GM18909 (cell line): Measurements from ENCODE around the gene CUL5.

ENCODE experiments used
- ATAC-seq: cut with Tn5 transposase; IDR thresholded peaks from one replicate; pipeline ENCODE4 v1.9.1; 2021; ENCODE audit warnings: mild to moderate bottlenecking; ENCODE audit not compliant: unreplicated experiment, poor library complexity

The CUL5 gene

DNA sequence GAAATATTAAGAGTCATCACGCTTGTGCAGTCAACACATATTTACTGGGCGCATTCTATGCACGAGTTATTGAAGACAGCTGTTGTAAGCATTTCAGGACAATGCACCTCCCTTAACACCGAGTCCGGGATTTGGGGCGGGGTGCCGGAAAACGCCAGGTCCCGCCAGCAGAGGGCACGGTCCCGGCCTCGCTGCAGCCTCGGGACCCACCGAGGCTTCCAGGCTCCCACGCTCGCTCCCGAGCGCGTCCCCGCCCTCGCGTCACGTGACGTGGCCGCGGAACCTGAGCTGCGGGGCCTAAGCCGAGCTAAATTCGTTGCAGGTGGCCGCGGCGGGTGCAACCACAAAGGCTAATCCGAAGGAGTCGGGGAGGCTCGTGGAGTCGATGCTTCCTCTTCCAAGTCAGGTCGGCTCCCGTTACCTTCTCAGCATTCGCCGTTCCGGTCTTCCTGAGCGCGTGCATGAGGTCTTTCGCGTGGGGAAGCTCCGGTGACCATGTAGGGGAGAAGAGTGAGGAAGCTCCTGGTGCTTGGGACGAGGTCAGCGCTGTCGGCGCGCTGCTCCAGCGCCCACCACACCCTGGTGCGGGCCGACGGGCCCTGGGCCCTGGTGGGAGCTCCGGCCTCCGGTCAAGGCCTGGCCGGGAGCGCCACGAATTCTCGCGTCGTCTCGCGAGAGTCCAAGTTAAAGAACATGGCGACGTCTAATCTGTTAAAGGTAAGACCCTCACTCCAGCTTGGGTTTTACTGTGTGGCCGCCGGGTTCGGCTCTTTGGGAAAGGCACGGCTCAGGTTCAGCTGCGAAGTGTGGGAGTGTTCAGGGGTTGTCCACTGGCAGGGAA, at the start of gene CUL5:
Gene CUL5 (plus strand): TSS at position 243 of the 841 bp plus-strand sequence. CDS start 451 bp downstream, at position 694.
- peak; percentile 90 for ATAC-seq

DNA sequence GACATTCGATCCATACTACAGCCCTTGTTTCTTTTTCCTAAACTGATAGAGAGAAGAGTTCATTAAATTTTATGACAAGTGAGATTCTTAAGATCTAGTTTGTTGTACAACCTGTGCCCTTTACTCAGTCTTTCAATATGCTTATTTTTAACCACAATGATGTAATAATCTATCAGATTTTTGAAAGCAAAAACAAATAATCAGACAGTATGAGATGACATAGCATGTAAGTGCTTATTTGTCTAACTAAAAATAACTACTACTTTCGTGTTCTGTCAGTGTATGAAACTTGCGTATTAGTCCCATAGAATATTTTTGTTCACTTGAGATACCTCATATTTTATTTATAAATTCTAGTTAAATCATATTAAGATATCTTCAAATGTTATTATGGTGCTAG, 47.2 kb upstream of the CUL5 start:
- ATAC-seq: no peak

DNA sequence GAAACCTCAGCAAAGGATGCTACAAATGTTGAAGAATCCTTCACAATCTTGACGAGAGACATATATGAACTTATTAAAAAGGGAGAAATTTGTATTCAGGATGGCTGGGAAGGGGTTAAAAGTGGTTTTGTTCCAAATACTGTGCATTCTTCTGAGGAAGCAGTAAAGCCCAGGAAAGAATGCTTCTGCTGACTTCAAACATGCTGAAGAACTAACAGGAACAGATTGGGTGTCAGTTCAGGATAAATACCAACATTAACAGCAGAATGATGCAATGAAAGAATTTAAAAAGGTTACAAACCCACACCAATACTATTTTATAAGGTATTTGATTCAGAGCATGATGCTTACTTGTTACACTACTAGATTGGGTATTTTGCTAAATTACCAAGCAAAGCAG, 46.5 kb upstream of the CUL5 start:
- no peak for ATAC-seq

DNA sequence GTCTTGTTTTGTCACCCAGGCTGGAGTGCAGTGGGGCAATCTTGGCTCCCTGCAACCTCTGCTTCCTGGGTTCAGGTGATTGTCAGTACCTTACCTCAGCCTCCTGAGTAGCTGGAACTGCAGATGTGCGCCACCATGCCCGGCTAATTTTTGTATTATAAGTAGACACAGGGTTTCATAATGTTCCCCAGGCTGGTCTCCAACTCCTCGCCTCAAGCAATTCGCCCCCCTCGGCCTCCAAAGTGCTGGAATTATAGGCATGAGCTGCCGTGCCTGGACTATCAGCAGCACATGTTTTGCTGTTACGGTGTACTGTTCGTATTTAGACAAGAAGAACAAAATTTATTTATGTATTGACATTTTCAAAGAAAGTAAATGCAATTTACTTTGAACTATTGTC, 45.6 kb upstream of the CUL5 start:
- no peak for ATAC-seq

DNA sequence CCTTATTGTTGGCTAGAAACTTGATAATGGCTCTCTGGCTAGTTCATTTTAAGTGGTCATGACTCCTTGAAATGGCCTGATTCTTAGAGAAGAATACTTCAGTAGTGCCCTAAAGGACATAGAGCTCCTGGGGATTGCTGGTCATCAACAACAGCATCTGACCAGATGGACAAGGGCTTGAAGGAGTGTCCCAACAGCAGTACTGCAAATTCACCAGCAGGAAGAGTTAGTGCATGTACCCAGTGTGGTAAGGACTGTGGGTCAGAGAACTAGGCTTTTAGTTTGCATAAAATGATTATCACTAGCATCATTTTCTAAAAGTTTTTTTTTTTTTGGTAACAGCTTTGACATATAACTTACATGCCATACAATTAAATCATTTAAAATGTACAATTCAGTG, 39.5 kb upstream of the CUL5 start:
- no peak for ATAC-seq

DNA sequence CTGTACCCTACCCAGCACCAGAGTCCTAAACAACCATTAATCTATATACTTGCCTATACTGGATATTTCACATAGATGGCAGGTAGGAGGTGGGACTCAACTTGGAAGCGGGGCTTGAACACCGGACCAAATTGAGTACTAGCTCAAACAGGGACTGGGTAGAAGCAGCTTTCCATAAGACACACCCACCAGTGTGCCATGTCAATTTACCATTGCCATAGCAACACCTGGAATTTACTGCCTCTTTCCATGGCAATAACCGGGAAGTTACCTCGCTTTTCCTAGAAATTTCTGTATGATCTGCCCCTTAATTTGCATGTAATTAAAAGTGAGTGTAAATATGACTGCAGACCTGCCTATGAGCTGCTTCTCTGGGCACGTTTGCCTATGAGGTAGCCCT, 38.6 kb upstream of the CUL5 start:
- ATAC-seq: no peak

DNA sequence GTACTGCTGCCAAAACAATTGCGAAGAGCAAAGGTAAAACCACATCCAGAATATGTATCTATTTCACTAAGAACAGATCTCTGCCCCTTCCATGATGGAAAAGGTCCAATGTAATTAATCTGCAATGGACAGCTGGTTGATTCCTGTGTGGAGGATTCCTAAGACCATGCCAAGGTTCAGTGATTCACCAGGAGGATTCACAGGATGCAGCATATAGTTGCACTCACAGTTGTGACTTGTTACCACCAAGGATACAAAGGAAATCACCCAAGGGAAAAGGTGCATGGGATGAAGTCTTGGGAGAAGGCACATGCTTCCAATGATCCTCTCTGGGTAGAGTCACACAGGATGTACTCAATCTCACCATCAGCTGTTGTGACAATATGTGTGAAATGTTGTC, 35.1 kb upstream of the CUL5 start:
- ATAC-seq: no peak

DNA sequence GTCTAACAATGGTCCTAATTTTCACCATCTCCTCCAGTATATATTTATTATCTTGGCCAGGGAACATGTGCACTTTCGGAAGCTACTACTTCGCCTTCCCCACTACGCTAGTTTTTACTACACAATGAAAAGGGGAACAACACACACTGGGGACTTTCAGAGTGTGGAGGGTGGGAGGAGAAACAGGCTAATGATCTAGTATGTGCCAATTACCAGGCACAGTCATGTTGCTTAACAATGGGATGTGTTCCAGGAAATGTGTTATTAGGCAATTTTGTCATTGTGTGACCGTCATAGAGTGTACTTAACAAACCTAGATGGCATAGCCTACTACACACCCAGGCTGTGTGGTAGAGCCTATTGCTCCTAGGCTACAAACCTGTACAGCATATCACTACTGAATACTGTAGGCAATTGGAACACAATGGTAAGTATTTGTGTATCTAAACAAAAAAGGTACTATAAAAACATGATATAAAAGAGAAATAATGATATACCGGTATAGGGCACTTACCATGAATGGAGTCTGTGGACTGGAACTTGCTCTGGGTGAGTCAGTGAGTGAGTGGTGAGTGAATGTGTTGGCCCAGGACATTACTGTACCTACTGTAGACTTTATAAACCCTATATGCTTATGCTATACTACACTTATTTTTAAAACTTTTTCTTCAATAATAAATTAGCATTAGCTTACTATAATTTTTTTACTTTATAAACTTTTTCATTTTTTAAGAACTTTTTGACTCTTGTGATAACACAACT, 20.1 kb upstream of the CUL5 start:
- no peak for ATAC-seq

DNA sequence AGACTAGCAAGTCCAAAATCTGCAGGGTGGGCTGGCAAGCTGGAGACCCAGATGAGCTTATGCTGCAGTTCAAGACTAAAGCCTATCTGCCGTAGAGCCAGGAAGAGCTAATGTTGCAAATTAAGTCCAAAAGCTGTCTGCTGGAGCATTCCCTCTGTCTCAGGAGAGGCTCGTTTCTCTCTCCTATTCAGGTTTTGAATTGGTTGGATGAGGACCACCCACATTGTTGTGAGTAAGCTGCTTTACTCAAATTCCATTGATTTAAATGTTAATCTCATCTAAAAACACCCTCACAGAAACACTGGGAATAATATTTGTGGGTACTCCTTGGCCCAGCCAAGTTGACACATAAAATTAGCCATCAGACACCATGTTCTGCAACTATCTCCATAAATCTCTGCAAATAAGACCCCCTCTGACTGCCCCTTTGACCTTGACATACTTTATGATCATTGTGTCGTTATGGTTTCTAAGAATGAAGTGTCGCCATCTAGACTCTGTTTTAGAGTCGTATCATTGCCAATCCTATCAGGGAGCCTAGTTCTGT, 16.8 kb upstream of the CUL5 start:
- no peak for ATAC-seq

DNA sequence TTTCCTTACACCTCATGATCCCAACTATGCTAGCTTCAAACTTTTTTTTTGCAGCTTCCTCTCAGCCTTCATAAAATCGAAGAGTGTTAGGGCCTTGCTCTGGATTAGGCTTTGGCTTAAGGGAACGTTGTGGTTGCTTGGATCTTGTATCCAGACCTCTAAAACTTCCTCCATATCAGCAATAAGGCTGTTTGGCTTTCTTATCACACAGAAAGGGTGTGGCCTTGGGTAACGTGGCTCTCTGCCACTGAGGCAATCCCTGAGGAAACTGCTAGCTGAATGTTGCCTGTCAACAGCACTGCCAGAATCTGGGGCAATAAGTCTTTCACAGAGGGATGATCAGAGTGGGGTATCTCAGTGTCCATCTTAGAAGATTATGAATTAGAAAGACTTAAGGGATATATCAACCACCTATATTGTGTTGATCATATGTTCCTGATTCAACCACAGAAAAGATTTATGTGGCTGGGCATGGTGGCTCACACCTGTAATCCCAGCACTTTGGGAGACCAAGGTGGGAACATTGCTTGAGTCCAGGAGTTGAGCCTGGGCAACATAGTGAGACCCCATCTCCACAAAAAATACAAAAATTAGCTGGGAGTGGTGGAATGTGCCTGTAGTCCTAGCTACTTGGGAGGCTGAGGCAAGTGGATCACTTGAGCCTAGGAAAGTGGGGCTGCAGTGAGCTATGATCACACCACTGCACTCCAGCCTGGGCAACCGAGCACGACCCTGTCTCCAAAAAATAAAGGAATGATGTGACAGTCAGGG, 12.5 kb upstream of the CUL5 start:
- no peak for ATAC-seq

DNA sequence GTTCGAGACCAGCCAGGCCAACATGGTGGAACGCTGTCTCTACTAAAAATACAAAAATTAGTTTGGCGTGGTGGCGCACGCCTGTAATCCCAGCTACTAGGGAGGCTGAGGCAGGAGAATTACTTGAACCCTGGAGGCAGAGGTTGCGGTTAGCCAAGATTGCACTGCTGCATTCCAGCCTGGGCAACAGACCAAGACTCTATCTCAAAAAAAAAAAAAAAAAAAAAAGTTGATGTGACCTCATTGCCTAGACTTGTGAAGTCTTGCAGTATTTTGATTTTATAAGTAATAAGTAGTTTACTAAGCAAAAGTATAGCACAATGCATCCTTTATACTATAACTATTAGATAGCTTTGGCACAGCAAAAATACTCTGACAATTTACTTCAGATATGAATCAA, 9.9 kb upstream of the CUL5 start:
- ATAC-seq: no peak

DNA sequence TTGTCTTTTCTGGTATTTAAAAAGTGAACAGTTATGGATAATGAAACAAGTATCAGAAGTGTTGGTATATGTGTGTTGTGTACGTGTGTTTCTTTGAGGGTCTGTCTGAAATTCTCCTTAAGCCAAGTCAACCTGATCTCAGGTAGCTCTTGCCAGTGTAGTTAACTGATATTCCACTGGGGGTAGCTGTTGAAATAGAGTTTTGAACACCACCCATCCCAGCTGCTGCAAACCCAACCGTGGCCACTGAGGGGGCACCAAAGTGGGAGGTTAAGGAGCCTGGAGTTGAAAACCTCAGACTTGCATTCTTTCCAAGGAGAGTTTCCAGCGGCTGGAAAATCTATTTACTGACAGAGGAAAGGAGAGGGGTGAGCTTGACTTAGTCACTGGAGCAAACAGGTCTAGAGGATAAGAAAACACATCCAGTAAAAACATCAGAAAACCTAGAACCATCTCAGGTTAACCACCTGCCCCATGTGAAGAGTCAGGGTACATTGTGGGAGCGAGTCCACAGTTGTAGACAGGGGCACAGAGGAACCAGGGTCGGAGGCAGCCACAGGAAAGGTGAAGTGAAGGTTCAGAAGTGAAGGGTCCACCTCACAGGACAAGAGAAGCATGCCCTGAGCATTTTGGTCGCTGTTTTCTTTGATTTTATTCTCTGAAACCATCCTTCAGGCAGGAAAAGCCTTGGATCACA, 8.8 kb upstream of the CUL5 start:
- ATAC-seq: peak; percentile 90

DNA sequence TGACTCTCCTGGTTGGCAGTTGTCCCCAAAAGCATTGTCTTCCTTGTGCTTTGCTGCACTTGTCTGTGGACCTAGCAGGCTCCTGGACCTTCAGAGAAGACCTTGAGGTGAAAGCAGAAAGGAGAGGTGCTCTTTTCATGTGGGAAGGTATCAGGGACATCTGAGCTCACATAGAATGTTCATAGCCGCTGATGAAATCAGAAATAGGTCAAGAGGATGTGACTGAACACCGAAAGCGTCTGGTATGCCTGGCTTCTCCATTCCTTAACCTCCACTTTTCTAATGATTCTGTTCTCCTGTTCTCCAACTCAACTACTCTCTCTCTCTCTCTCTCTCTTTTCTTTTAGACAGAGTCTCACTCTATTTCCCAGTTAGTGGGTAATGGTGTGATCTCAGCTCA, 6.2 kb upstream of the CUL5 start:
- ATAC-seq: no peak

DNA sequence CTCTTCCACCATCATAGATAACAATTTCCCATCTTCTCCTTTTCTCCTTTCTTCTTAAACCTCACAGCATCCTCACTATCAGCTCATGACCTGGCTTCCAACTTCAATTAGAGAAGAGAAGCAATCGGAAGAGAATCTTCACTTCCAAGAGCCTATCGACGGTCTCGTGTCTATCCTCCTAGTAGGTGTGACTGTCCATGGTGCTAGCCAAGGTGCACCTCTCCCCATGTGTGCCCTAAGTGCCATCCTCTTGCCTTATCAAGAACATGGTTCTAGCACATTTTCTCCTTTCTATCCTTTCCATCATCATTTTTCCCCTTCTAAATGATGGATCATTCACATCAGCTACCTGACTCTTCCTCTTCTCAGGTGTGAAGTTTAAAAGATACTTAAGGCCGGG, 5.1 kb upstream of the CUL5 start:
- ATAC-seq: no peak

DNA sequence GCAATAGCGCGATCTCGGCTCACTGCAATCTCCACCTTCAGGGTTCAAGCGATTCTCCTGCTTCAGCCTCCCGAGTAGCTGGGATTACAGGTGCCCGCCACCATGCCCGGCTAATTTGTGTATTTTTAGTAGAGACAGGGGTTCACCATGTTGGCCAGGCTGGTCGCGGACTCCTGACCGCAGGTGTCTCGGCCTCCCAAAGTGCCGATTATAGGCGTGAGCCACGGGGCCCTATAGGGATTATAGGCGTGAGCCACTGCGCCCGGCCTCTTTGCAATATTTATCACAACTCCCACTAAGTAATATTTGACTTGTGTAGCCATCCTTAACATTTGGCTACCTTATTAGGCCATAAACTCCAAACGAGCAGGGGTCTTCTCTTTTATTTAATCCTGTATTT, 879 bp upstream of the CUL5 start:
- ATAC-seq: no peak

DNA sequence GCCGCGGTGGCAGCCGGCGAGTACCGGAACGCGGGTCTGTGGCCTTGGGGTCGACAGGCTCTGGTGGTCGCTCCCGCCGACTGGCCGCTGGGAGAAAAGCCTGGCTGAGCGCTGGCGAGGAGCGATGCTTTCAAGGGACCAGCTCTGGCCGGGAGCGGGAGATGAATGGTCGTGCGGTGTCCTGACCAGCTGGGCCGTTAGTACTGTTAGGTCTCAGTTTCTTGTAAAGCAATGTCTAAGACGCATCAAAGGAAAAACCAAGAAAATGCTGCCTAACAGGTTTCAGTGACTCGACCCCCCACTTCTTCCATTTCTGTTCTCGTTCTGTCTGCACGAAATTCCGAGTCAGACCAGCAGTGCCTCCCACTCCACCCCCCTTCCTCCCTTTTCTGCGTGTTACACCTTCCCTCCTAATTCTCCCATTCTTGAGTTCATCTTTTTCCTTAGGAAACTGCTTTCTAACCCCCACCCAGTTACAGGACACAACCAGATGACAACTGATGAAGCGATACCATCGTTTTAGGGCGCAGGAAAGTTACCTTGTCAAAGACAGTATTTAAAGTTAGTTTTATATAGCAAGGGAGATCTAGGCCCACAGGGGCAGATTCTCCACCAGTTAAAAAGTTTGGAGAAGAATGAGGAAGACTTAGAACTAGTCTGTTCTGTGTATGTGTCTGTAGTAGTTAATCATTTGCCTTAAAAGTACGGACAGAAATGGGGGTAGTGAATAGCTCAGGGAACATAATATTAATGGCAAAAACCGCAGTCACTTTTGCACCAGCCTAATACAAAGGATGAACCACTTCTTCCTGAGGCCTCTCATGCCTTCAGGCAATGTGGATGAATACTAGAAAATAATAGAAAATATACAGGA, 1.0 kb downstream of the CUL5 start:
- peak; percentile 19 for ATAC-seq

DNA sequence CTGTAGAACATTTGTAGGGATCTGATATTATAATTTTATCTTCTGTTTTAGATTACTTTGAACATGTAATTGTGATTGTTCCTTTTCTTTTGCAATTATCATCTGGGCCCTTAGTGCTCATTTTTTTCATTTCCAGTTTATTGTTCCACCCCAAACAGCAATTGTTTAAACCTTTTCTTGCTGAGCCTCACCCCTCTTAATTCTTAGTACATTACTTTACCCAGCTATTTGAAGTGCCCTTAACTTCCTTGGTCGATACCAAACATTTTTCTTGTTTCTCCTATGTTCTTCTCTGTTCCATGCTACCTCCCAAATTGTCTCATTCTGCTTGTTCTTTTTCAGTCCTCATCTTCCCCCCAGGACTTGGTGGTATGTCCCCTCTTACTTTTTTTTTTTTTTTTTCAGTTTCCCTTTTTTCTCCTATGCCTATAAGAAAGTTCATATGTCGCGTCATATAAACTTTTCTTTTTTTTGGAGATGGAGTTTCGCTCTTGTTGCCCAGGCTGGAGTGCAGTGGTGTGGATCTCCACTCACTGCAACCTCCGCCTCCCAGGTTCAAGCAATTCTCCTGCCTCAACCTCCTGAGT, 3.5 kb downstream of the CUL5 start:
- ATAC-seq: no peak

DNA sequence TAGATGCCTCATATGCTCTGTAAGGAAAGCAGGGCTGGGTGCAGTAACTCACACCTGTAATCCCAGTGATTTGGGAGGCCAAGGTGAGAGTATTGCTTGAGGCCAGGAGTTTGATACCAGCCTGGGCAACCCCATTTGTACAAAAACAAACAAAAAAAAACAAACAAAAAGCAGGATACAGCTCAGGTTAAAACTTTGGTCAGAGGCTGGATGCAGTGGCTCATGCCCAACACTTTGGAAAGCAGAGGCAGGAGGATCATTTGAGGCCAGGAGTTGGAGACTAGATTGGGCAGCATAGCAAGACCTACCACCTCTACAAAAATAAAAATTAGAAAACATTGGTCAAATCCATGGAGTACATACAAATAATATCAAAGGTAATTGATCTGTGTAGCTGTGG, 7.9 kb downstream of the CUL5 start:
- no peak for ATAC-seq

DNA sequence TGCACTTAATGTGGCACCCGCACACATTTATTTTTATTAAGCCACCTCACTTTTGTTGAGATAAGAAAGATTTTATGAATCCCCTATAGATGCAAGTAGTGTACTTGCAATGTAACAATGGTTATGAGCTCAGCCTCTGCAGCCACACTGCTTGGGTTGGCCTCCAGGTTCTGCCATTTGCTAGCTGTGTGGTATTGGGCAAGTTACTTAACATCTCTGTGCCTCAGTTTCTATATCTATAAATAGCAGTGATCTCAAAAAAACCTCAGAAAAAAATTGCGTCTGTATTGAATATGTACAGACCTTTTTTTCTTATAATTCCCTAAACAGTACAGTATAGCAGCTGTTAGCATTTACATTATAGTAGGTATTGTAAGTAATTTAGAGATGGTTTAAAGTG, 10.0 kb downstream of the CUL5 start:
- no peak for ATAC-seq
